BJ (cell line): ENCODE results near the gene AK9. TPM values are rescaled to one million over a fixed set of nuclear protein-coding genes. Genes with fewer than 3 reads are reported as not detected.
"Not testable (repeated sequence)": the region's sequence is repeated elsewhere in the genome, so short reads cannot be mapped to it uniquely, and the experiment has no call there.

Experiments
- CTCF ChIA-PET: fragments of 350-600 bp; formaldehyde crosslinking; extraction: SDS; loops from one replicate; lab custom pipeline; 2021; ENCODE audit warnings: antibody characterized with exemption, inconsistent platforms; lab: Yijun Ruan, JAX
- POLR2A ChIA-PET: fragments of 300-600 bp; sonication (Branson Sonifier 250); formaldehyde crosslinking; extraction: SDS; loops from one replicate; lab custom pipeline; 2021; ENCODE audit warnings: antibody characterized with exemption; lab: Charles Lee
- DNase-seq: peaks from one replicate; pipeline ENCODE4 v3.0.0-alpha.2; 2011; ENCODE audit warnings: low read depth
- H3K27me3 ChIP-seq: 2 replicates; pipeline ENCODE4 v1.6.0; 2011; ENCODE audit warnings: low read length; ENCODE audit not compliant: control insufficient read depth, insufficient read depth
- H3K36me3 ChIP-seq: 2 replicates; pipeline ENCODE4 v1.5.1; 2011; ENCODE audit warnings: low read length; ENCODE audit not compliant: control insufficient read depth, insufficient read depth
- H3K4me3 ChIP-seq: 2 replicates; pipeline ENCODE4 v1.5.1; 2011; ENCODE audit warnings: low read depth, mild to moderate bottlenecking, control low read depth, low read length
- polyA plus RNA-seq: library from polyadenylated mRNA; depleted of rRNA; stranded (reverse); fragments of >200 nt; gene quantifications from 2 replicates; pipeline ENCODE4 v1.2.3, GENCODE V29; 2011
- TF ChIP-seq, protein P1 (sequence below): IDR thresholded peaks from 2 replicates; pipeline ENCODE4 v1.5.1; 2011; ENCODE audit warnings: low read depth, mild to moderate bottlenecking, control low read depth, inconsistent platforms, low read length, moderate library complexity; ENCODE audit not compliant: insufficient read depth

The AK9 gene
- polyA plus RNA-seq, 1 experiment: 1.3 TPM

DNA sequence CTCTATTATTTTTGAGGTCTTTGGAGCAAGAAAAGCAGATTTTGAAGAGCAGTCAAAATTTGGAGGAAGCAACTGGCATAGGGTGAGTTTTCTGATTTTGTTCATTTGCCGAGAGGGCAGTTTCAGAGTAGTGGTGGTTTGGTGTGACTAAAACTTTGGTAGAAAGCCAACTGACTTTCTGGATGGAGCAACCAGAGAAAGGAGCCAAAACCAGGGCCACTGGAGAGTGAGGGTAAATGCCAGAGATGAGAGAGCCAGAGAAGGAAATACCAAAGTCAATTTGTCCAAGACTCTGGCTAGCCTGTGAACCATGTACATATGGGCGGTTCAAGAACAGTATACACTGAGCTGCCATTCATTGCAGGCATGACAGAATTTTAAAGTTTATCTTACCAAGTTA lies 167.5 kb downstream of the AK9 start:
- ChIA-PET POLR2A (no interaction called here), CTCF (no interaction called here)
- no peak for DNase-seq
- H3K36me3 ChIP-seq: no peaks in the 10 kb centered on the region
- no peaks in the 10 kb centered on the region for H3K27me3 ChIP-seq
- TF ChIP-seq, protein P1, sequence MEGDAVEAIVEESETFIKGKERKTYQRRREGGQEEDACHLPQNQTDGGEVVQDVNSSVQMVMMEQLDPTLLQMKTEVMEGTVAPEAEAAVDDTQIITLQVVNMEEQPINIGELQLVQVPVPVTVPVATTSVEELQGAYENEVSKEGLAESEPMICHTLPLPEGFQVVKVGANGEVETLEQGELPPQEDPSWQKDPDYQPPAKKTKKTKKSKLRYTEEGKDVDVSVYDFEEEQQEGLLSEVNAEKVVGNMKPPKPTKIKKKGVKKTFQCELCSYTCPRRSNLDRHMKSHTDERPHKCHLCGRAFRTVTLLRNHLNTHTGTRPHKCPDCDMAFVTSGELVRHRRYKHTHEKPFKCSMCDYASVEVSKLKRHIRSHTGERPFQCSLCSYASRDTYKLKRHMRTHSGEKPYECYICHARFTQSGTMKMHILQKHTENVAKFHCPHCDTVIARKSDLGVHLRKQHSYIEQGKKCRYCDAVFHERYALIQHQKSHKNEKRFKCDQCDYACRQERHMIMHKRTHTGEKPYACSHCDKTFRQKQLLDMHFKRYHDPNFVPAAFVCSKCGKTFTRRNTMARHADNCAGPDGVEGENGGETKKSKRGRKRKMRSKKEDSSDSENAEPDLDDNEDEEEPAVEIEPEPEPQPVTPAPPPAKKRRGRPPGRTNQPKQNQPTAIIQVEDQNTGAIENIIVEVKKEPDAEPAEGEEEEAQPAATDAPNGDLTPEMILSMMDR: no peak
- H3K4me3 ChIP-seq: no peak overlapping the region

- POLR2A ChIA-PET: no interaction called here
- CTCF ChIA-PET: no interaction called here
- TF ChIP-seq, protein P1: no peak
- DNase-seq: no peak
- Histone ChIP-seq H3K36me3 (no peaks in the 10 kb centered on the region), H3K27me3 (no peaks in the 10 kb centered on the region), H3K4me3 (no peak overlapping the region)
Observed at GRCh38 chr6:109521080-109521479, 169.9 kb downstream of the AK9 start.

DNA sequence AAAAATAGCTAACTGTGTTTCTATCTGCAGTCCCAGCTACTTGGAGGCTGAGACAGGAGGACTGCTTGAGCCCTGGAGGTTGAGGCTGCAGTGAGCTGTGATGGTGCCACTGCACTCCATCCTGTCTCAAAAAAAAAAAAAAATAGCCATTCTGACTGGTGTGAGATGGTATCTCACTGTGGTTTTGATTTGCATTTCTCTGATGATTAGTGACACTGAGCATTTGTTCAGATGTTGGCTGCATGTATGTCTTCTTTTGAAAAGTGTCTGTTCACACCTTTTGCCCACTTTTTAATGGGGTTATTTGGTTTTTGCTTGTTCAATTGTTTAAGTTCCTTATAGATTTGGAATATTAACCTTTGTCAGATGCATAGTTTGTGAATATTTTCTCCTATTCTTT lies 171.4 kb downstream of the AK9 start:
- H3K4me3 ChIP-seq, POLR2A ChIA-PET, CTCF ChIA-PET, H3K27me3 ChIP-seq, H3K36me3 ChIP-seq, DNase-seq: not testable (repeated sequence)

- TF ChIP-seq, protein P1: no peak
- no peak overlapping the region for H3K4me3 ChIP-seq
- H3K27me3 ChIP-seq: no peaks in the 10 kb centered on the region
- POLR2A ChIA-PET: no interaction called here
- DNase-seq: no peak
- H3K36me3 ChIP-seq: no peaks in the 10 kb centered on the region
- CTCF ChIA-PET: no interaction called here
Observed at GRCh38 chr6:109516929-109517328, 174.1 kb downstream of the AK9 start.

GRCh38 chr6:109515781-109516409 lies 175.1 kb downstream of the AK9 start:
- no peak for DNase-seq
- Histone ChIP-seq H3K36me3 (no peaks in the 10 kb centered on the region), H3K4me3 (no peak overlapping the region), H3K27me3 (no peaks in the 10 kb centered on the region)
- ChIA-PET CTCF (interaction anchor here (1.0 to 1.2 kb wide), 3 partner anchors 11 to 537 kb away, joined by 3 read pairs; no protein-coding TSS in a partner anchor), POLR2A (no interaction called here)
- TF ChIP-seq, protein P1: no peak

- no peaks in the 10 kb centered on the region for H3K27me3 ChIP-seq
- DNase-seq: no peak
- H3K36me3 ChIP-seq: no peaks in the 10 kb centered on the region
- H3K4me3 ChIP-seq: no peak overlapping the region
- TF ChIP-seq, protein P1: no peak
- ChIA-PET CTCF (interaction anchor here (1.0 to 1.2 kb wide), 2 partner anchors 10 to 538 kb away, joined by 3 read pairs; no protein-coding TSS in a partner anchor), POLR2A (no interaction called here)
Observed at GRCh38 chr6:109514946-109515345, 176.1 kb downstream of the AK9 start.
